Measurements from ENCODE around the gene SPATA7.
"Not testable (repeated sequence)": the region's sequence is repeated elsewhere in the genome, so short reads cannot be mapped to it uniquely, and the experiment has no call there.

SPATA7 gene, protein sequence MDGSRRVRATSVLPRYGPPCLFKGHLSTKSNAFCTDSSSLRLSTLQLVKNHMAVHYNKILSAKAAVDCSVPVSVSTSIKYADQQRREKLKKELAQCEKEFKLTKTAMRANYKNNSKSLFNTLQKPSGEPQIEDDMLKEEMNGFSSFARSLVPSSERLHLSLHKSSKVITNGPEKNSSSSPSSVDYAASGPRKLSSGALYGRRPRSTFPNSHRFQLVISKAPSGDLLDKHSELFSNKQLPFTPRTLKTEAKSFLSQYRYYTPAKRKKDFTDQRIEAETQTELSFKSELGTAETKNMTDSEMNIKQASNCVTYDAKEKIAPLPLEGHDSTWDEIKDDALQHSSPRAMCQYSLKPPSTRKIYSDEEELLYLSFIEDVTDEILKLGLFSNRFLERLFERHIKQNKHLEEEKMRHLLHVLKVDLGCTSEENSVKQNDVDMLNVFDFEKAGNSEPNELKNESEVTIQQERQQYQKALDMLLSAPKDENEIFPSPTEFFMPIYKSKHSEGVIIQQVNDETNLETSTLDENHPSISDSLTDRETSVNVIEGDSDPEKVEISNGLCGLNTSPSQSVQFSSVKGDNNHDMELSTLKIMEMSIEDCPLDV

DNA sequence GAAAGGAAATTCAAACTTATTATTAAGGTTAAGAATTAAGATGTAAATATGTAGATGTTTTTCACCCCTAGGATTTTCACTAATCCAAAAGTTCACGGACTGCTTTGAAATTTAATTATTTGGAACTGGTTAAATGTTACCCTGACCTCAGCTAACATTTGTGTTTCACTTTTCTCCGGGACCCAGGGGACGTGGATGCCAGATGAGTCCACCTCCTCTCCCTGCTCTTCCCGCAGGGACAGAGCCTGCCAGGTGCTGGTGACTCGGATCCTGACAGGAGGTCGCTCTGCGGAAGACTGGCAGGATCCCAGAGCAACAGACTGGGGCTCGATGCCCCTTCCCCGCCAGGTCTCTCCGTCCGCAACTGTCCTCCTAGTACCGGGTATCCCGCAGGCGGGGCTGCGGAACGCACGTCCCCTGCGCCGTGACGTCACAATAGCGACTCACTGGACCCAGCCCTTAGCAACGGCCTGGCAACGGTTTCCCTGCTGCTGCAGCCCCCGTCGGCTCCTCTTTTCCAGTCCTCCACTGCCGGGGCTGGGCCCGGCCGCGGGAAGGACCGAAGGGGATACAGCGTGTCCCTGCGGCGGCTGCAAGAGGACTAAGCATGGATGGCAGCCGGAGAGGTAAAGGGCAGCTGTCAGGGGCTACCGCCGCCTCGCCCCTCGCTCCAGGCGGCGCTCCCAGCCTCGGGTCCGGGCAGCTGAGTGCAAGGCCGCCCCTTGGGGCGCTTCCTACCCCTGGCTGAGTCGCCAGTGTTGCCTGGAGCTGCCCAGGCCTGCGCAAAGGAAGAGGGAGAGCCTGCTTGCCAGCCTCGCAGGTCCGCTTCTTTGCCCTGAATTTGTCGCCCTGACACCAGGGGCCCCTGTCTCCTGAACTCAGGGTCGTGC is at the start of gene SPATA7:
Gene SPATA7 (plus strand): TSS at position 446 of the 890 bp plus-strand sequence. CDS start 162 bp downstream, at position 608.
- DNase-seq (ENCODE audit: low read depth), result peak; percentile 70

- no peak for DNase-seq (ENCODE audit: low read depth)
Observed at GRCh38 chr14:88340357-88340756, 45.1 kb upstream of the SPATA7 start.

DNA sequence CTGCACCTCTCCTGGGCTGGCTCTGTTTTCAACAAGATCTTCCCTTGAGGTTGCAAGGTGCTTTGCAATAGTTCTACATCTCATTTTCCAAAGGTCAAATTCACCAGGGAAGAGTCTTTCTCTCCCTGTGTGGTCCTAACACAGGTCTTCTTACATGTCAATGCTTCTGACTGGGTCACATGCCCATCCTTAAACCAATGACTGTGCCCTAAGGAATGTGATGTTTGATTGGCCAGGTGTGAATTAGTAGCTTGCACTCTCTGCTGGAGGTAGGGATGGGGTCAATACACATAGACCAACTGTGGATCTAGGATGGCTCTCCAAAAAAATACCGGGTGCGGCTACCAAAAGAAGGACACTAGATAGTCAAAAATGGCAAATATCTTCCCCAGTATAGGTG is 42.5 kb upstream of the SPATA7 start:
- DNase-seq (ENCODE audit: low read depth), result no peak

GRCh38 chr14:88346048-88346639 is 39.3 kb upstream of the SPATA7 start:
- no peak for DNase-seq (ENCODE audit: low read depth)

DNA sequence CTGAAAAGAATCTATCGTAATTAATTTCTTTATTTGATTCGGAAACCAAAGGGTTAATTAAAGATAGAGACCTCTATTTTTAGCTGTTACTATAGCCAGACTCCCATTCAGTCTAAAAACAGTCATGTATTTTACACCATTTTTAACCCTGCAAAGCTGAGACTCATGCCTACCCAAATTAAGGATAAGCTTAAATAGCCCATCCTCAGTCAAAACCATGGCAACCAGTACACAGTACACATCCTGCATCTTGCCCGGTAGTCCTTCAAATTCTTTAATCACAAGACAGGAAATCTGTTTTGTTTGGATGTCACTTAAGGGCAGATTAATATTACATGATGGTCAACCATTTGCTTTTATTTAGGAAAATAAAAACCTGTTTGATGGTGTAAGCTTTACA is 36.9 kb upstream of the SPATA7 start:
- DNase-seq (ENCODE audit: low read depth), result no peak

DNA sequence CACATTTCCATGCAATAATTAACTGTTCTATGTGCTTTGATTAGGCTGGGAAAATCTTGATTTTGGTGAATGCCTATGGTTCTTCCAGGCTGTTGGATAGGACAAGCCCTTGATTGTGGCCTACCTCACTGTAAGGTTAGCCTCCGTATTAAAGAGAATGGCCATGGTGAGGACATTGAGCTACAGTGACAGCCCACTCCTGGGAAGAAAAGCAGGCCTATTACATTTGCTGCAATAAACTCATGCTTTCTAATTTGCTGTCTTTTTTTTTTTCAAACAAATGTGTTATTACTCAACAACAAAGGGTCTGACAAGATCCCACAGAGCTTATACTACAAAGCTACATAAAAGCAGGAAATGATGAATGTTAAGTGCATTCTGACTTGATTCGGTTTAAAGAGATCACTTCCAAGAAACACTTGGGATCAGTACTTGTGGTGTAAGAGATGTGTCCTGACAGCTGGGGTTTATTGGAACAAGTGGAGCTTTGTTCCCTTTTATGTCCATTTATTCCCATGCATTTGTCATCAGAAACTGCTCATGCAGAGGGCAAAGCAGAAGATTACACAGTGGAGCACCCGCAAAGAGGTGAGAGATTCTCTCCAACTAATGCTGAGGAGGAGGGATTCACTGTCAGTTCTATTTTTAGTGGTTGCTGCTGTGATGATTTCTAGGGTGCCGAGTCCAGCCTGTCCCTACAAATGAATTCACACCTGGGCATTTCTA is 33.3 kb upstream of the SPATA7 start:
- no peak for DNase-seq (ENCODE audit: low read depth)

DNA sequence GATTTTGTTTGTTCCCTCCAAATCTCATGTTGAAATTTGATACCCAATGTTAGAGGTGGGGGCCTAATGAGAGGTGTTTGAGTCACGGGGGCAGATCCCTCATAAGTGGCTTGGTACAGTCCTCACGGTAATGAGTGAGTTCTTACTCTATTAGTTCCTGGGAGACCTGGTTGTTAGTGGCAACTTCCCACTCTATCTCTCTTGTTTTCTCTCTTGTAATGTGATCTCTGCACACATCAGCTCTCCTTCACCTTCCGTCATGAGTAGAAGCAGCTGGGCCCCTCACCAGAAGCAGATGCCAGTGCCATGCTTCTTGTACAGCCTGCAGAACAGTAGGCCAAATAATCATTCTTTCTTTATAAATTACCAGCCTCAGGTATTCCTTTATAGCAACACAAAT is 32.8 kb upstream of the SPATA7 start:
- DNase-seq (ENCODE audit: low read depth), result no peak

- no peak for DNase-seq (ENCODE audit: low read depth)
Observed at GRCh38 chr14:88354358-88354757, 31.1 kb upstream of the SPATA7 start.

GRCh38 chr14:88359500-88359899 is 26.0 kb upstream of the SPATA7 start:
- DNase-seq (ENCODE audit: low read depth), result no peak

- no peak for DNase-seq (ENCODE audit: low read depth)
Observed at GRCh38 chr14:88363644-88364043, 21.8 kb upstream of the SPATA7 start.

- DNase-seq (ENCODE audit: low read depth), result no peak
Observed at GRCh38 chr14:88364710-88365413, 20.6 kb upstream of the SPATA7 start.

- DNase-seq (ENCODE audit: low read depth), result no peak
Observed at GRCh38 chr14:88369496-88369895, 16.0 kb upstream of the SPATA7 start.

DNA sequence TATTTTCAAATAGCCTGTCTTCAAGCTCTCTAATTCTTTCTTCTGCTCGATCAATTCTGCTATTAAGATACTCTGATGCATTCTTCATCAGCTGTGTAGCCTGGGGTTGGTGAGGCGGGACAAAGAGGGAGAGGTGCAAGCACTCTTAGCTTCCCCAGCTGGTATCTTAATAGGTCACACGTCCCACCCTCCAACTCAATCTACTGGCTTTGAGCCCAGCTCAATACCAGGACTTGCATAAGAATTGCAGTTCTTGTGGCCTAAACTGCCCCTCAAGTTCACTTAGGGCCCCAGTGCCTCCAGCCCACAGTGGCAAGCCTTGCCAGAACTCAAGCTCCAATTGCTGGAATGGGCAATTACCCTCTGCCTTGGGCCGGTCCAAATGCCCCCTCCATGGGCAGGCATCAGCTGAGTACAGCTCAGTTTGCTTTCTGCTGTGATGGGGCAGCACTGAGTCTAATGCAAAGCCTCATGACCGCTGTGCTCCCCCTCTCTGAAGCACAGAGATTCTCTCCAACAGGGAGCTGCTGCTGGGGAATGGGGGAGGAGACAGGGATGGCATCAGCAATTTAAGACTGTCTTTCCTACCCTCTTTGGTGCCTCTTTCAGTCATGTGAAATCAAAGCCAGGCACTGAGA is 5.6 kb upstream of the SPATA7 start:
- DNase-seq (ENCODE audit: low read depth), result no peak

DNA sequence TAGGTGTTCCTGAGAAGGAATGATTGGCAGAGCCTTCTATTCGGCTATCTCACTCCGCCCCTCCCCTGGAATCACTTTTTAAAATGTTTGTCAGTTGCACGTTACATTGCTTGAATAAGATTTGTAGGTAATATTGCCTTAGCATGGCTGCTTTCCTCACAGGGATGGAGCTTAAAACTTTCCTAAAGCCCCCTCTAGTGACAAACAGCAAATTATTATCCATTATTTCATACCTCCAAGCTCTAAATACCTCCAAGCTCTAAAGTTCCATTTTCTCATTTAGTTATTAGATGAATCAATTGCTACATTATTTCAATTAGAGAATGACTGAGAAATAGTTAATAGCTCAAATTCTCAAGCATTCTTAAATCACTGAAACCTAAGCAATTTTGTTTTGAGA is 5.1 kb upstream of the SPATA7 start:
- DNase-seq (ENCODE audit: low read depth), result no peak

GRCh38 chr14:88381634-88382033 is 3.8 kb upstream of the SPATA7 start:
- DNase-seq (ENCODE audit: low read depth), result not testable (repeated sequence)

GRCh38 chr14:88384718-88385117 is 739 bp upstream of the SPATA7 start:
- no peak for DNase-seq (ENCODE audit: low read depth)

DNA sequence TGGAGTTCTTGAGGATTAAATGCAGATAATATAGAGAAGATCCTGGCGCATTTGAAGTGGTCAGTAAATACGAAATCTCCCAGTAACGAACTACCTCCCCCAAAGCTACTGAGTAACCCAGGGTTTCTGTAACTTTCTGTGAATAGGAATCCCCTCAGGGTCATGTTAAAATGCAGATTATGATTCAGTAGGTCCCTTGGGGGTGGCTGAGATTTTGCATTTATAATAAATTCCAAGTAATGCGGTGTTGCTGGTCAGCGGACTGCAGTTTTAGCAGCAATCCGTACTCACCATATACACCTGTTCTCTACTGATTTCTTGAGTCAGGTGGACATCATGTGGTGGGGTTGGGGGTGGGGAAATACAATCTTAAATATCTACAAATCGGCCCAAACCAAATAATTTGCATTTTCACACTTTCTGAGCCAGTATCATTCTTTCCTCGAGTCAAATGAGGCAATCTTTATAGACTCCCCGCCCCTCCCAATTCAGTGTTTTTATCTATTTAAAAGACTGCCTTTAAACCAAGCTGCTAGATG is 868 bp downstream of the SPATA7 start:
- no peak for DNase-seq (ENCODE audit: low read depth)

DNA sequence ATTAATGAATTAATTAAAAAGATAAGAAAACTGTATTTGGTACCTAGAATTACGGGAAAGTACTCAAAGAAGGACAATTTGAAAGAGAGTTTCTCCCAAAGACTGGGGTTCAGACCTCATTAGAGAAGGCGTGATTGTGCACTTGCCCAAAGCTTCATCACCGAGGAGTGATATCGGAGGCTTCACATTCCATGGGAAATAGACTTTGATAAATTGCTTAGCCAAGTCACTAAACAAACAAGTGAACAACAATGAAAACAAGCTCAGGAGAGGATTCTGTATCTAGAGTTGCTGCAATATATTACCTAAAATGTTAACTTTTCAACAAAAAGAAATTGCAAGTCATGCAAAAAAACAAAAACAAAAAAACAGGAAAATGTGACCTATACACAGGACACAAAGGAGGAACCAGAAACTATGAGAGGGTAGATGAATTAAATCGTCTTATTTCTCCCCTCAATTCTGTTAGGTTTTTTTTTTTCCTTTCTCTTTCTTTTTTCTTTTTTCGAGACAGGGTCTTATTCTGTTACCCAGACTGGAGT is 3.4 kb downstream of the SPATA7 start:
- no peak for DNase-seq (ENCODE audit: low read depth)

GRCh38 chr14:88392609-88393008 is 7.2 kb downstream of the SPATA7 start:
- no peak for DNase-seq (ENCODE audit: low read depth)

- no peak for DNase-seq (ENCODE audit: low read depth)
Observed at GRCh38 chr14:88411039-88411438, 25.6 kb downstream of the SPATA7 start.

Data from stimulated activated CD8-positive, alpha-beta memory T cell treated with anti-CD3 and anti-CD28 coated beads, Interleukin-12 subunit alpha, Interleukin-12 subunit beta, amount 100 ng/mL, for 1 hour (primary cell).